Activated T-helper 2 cell treated with anti-CD3 and anti-CD28 coated beads, Interferon-gamma antibody, Interleukin-2, Interleukin-4, amounts not matched to agents 10 μg/mL and 5 μg/mL and 100 μg/mL, durations not matched to agents 14 hours and 24 hours and 36 hours (primary cell): ENCODE results near the gene SLC38A3. TPM values are rescaled to one million over a fixed set of nuclear protein-coding genes. Genes with fewer than 3 reads are reported as not detected.

ENCODE experiments used
- DNase-seq: peaks from one replicate; pipeline ENCODE4 v3.0.0; 2021; ENCODE audit warnings: low spot score
- H3K27ac Mint-ChIP-seq: one replicate; pipeline ENCODE4 v1.8.0; 2021; ENCODE audit warnings: mixed read lengths
- H3K27me3 Mint-ChIP-seq: one replicate; pipeline ENCODE4 v1.8.0; 2021; ENCODE audit warnings: low read depth, mixed read lengths
- H3K36me3 Mint-ChIP-seq: one replicate; pipeline ENCODE4 v1.8.0; 2021; ENCODE audit warnings: low read depth, mixed read lengths
- H3K4me1 Mint-ChIP-seq: one replicate; pipeline ENCODE4 v1.8.0; 2021; ENCODE audit warnings: low read depth, mixed read lengths
- H3K4me3 Mint-ChIP-seq: one replicate; pipeline ENCODE4 v1.8.0; 2021; ENCODE audit warnings: low read depth, mild to moderate bottlenecking, moderate library complexity, mixed read lengths
- H3K9me3 Mint-ChIP-seq: one replicate; pipeline ENCODE4 v1.8.0; 2021; ENCODE audit warnings: mixed read lengths
- intact Hi-C: fragments of 100-400 bp; cut with micrococcal nuclease; formaldehyde crosslinking; loops from one replicate; pipeline ENCODE4 v1.15.1; 2023
- total RNA-seq: library from RNA; stranded (reverse); gene quantifications from 2 replicates; pipeline ENCODE4 v1.2.3, GENCODE V29; 2022

SLC38A3 gene
- not detected in 2 replicates for total RNA-seq

- intact Hi-C loops: no loop called here
- Mint-ChIP-seq H3K36me3 (no peaks in the 10 kb centered on the region), H3K27ac (no peak within 1 kb of the TSS), H3K4me1 (no peaks in the 10 kb centered on the region), H3K4me3 (no peak within 1 kb of the TSS), H3K9me3 (no peaks in the 10 kb centered on the region), H3K27me3 (peaks cover 40% of the 10 kb centered on the region)
- no peak for DNase-seq
Measured at GRCh38 chr3:50204804-50205412, at the start of gene SLC38A3. SLC38A3 (plus strand) TSS chr3:50205271; CDS start chr3:50214200, 8,929 bp downstream.

GRCh38 chr3:50155491-50155878, 49.6 kb upstream of the SLC38A3 start:
- H3K36me3 Mint-ChIP-seq: no peaks in the 10 kb centered on the region
- H3K27ac Mint-ChIP-seq: no peak overlapping the region
- intact Hi-C loops: no loop called here
- peak overlapping the region; percentile 71 for H3K4me3 Mint-ChIP-seq
- H3K9me3 Mint-ChIP-seq: no peaks in the 10 kb centered on the region
- DNase-seq: no peak
- H3K27me3 Mint-ChIP-seq: peaks cover 33% of the 10 kb centered on the region
- peaks cover 5% of the 10 kb centered on the region for H3K4me1 Mint-ChIP-seq

- intact Hi-C loops: no loop called here
- Mint-ChIP-seq H3K27ac (no peak overlapping the region), H3K4me1 (peaks cover 5% of the 10 kb centered on the region), H3K36me3 (no peaks in the 10 kb centered on the region), H3K9me3 (no peaks in the 10 kb centered on the region), H3K27me3 (peaks cover 33% of the 10 kb centered on the region), H3K4me3 (peak overlapping the region; percentile 71)
- DNase-seq: no peak
Measured at GRCh38 chr3:50155891-50156290, 49.2 kb upstream of the SLC38A3 start.

- Mint-ChIP-seq H3K36me3 (no peaks in the 10 kb centered on the region), H3K27ac (no peak overlapping the region), H3K27me3 (peaks cover 33% of the 10 kb centered on the region), H3K9me3 (no peaks in the 10 kb centered on the region), H3K4me3 (no peak overlapping the region), H3K4me1 (peaks cover 5% of the 10 kb centered on the region)
- intact Hi-C loops: no loop called here
- DNase-seq: no peak
Measured at GRCh38 chr3:50156549-50157493, 48.2 kb upstream of the SLC38A3 start.

- intact Hi-C loops: no loop called here
Measured at GRCh38 chr3:50157827-50158529, 47.1 kb upstream of the SLC38A3 start.

GRCh38 chr3:50158530-50159146, 46.4 kb upstream of the SLC38A3 start:
- Mint-ChIP-seq H3K27ac (no peak overlapping the region), H3K9me3 (no peaks in the 10 kb centered on the region), H3K36me3 (no peaks in the 10 kb centered on the region), H3K4me1 (peaks cover 5% of the 10 kb centered on the region), H3K27me3 (peaks cover 27% of the 10 kb centered on the region), H3K4me3 (no peak overlapping the region)
- intact Hi-C loops: no loop called here
- DNase-seq: no peak

More at GRCh38 chr3:50157827-50158529, 47.1 kb upstream of the SLC38A3 start:
- H3K4me1 Mint-ChIP-seq: peaks cover 5% of the 10 kb centered on the region
- no peaks in the 10 kb centered on the region for H3K9me3 Mint-ChIP-seq
- H3K36me3 Mint-ChIP-seq: no peaks in the 10 kb centered on the region
- no peak overlapping the region for H3K4me3 Mint-ChIP-seq
- no peak overlapping the region for H3K27ac Mint-ChIP-seq
- H3K27me3 Mint-ChIP-seq: peaks cover 33% of the 10 kb centered on the region
- no peak for DNase-seq

- intact Hi-C loops: no loop called here
- peaks cover 22% of the 10 kb centered on the region for H3K27me3 Mint-ChIP-seq
- H3K27ac Mint-ChIP-seq: no peak overlapping the region
- H3K4me3 Mint-ChIP-seq: no peak overlapping the region
- no peaks in the 10 kb centered on the region for H3K36me3 Mint-ChIP-seq
- peaks cover 2% of the 10 kb centered on the region for H3K4me1 Mint-ChIP-seq
- no peaks in the 10 kb centered on the region for H3K9me3 Mint-ChIP-seq
- no peak for DNase-seq
Measured at GRCh38 chr3:50160561-50160983, 44.5 kb upstream of the SLC38A3 start.

GRCh38 chr3:50161320-50161719, 43.8 kb upstream of the SLC38A3 start:
- Mint-ChIP-seq H3K36me3 (no peaks in the 10 kb centered on the region), H3K9me3 (no peaks in the 10 kb centered on the region), H3K4me3 (no peak overlapping the region), H3K27me3 (peaks cover 15% of the 10 kb centered on the region), H3K27ac (no peak overlapping the region), H3K4me1 (no peaks in the 10 kb centered on the region)
- DNase-seq: no peak
- intact Hi-C loops: no loop called here

- Mint-ChIP-seq H3K36me3 (no peaks in the 10 kb centered on the region), H3K27ac (no peak overlapping the region), H3K4me1 (no peaks in the 10 kb centered on the region), H3K27me3 (peaks cover 12% of the 10 kb centered on the region), H3K9me3 (no peaks in the 10 kb centered on the region), H3K4me3 (no peak overlapping the region)
- intact Hi-C loops: no loop called here
- no peak for DNase-seq
Measured at GRCh38 chr3:50162034-50162883, 42.8 kb upstream of the SLC38A3 start.

- Mint-ChIP-seq H3K4me1 (no peaks in the 10 kb centered on the region), H3K9me3 (no peaks in the 10 kb centered on the region), H3K4me3 (no peak overlapping the region), H3K27me3 (peaks cover 5% of the 10 kb centered on the region), H3K36me3 (no peaks in the 10 kb centered on the region), H3K27ac (no peak overlapping the region)
- DNase-seq: no peak
- intact Hi-C loops: no loop called here
Measured at GRCh38 chr3:50163572-50164455, 41.3 kb upstream of the SLC38A3 start.

- Mint-ChIP-seq H3K4me1 (no peaks in the 10 kb centered on the region), H3K36me3 (no peaks in the 10 kb centered on the region), H3K27me3 (peaks cover 3% of the 10 kb centered on the region), H3K9me3 (no peaks in the 10 kb centered on the region), H3K4me3 (no peak overlapping the region), H3K27ac (no peak overlapping the region)
- no peak for DNase-seq
- intact Hi-C loops: no loop called here
Measured at GRCh38 chr3:50164481-50164880, 40.6 kb upstream of the SLC38A3 start.
